NCI-H526 treated with DMSO at 0.1 percent for 48 hours (cell line): ENCODE measurements around the gene MIOS.
"Not testable (repeated sequence)": the region's sequence is repeated elsewhere in the genome, so short reads cannot be mapped to it uniquely, and the experiment has no call there.

ENCODE experiments used
- DNase-seq: peaks from one replicate; lab custom pipeline; 2025; lab: John Stamatoyannopoulos, UW

MIOS gene

GRCh38 chr7:7554649-7555575, 11.8 kb upstream of the MIOS start:
- no peak for DNase-seq

- no peak for DNase-seq
These were observed 9.8 kb upstream of the MIOS start for GRCh38 chr7:7556852-7557251.

DNA sequence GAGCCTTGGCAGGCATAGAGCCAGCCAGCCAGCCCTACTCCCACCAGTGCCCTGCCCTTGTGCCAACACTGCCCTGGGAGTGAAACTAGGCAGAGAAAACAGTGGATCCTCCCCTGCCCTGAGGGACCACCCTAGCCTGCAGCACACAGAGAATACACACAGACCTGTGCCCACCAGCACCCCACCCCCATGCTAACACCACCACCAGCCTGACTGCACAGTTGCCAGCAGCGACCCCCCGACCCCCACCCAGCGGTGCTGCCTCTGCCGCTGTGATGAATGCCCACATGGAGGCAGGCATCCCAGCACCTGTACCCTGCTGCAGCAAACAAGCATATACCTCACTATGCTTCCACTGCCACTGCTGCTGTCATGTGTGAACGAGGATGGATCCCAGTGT, 9.4 kb upstream of the MIOS start:
- DNase-seq, result no peak

DNA sequence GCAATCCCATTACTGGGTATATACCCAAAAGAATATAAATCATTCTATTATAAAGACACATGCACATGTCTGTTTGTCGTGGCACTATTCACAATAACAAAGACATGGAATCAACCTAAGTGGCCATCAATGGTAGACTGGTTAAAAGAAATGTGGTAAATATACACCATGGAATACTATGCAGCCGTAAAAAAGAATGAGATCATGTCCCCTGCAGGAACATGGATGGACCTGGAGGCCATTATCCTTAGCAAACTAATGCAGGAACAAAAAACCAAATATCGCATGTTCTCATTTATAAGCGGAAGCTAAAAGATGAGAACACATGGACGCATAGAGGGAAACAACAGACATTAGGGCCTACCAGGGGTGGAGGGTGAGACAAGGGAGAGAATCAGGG, 5.1 kb upstream of the MIOS start:
- DNase-seq, result not testable (repeated sequence)

- no peak for DNase-seq
These were observed 3.9 kb upstream of the MIOS start for GRCh38 chr7:7562736-7563135.

- DNase-seq, result no peak
These were observed 3.4 kb upstream of the MIOS start for GRCh38 chr7:7563269-7563668.

- no peak for DNase-seq
These were observed 2.9 kb upstream of the MIOS start for GRCh38 chr7:7563813-7564212.

GRCh38 chr7:7564323-7564780, 2.3 kb upstream of the MIOS start:
- DNase-seq, result no peak

- DNase-seq, result no peak
These were observed 1.5 kb upstream of the MIOS start for GRCh38 chr7:7565018-7565680.

- DNase-seq, result peak; percentile 13
These were observed 686 bp upstream of the MIOS start for GRCh38 chr7:7565746-7566650.

DNA sequence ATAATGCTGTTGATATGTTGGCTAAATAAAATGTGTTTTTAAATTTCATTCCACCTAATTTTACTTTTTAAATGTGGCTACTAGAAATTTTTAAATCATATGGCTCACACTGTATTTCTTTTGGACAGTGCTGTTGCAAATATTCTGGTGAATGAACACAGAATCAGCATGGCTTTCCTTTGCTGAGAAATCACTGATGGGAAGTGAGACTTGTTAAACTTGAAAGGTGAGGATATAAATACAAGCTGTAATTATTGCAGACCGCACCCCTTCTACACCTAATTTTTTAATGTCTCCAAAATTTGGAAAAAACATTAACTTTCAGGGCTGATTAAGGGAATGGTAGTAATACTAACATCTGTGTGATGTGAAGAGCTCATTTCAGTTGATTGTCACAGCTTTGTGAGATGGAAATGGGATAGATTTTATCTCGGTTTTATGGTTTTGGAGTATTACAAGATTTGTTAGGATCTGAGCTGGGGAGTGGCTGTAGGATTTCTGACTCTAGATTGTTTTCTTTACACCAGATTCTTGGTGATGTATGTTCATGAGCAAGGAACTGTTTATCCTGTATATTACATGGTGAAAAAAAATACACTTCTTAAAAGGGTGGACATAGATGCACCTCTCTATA, 1.3 kb downstream of the MIOS start:
- no peak for DNase-seq

GRCh38 chr7:7568553-7568952, 1.9 kb downstream of the MIOS start:
- DNase-seq, result no peak

- no peak for DNase-seq
These were observed 2.4 kb downstream of the MIOS start for GRCh38 chr7:7569081-7569527.

- no peak for DNase-seq
These were observed 2.9 kb downstream of the MIOS start for GRCh38 chr7:7569615-7570014.

DNA sequence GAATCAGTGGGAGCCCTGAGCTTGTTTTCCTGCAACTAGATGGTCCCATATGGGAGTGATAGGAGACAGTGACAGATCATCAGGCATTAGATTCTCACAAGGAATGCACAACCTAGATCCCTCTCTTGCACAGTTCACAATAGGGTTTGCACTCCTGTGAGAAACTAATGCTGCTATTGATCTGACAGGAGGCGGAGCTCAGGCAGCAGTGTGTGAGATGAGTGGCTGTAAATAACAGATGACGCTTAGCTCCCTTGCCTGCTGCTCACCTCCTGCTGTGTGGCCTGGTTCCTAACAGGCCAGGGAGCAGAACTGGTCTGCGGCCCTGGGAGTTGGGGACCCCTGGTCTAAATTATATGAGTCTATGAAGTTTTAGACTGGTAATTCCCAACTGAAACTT, 3.9 kb downstream of the MIOS start:
- no peak for DNase-seq

- DNase-seq, result no peak
These were observed 7.0 kb downstream of the MIOS start for GRCh38 chr7:7573701-7574100.

- no peak for DNase-seq
These were observed 9.7 kb downstream of the MIOS start for GRCh38 chr7:7576344-7576743.

- no peak for DNase-seq
These were observed 11.2 kb downstream of the MIOS start for GRCh38 chr7:7577888-7578287.

GRCh38 chr7:7579638-7580037, 13.0 kb downstream of the MIOS start:
- DNase-seq, result no peak

DNA sequence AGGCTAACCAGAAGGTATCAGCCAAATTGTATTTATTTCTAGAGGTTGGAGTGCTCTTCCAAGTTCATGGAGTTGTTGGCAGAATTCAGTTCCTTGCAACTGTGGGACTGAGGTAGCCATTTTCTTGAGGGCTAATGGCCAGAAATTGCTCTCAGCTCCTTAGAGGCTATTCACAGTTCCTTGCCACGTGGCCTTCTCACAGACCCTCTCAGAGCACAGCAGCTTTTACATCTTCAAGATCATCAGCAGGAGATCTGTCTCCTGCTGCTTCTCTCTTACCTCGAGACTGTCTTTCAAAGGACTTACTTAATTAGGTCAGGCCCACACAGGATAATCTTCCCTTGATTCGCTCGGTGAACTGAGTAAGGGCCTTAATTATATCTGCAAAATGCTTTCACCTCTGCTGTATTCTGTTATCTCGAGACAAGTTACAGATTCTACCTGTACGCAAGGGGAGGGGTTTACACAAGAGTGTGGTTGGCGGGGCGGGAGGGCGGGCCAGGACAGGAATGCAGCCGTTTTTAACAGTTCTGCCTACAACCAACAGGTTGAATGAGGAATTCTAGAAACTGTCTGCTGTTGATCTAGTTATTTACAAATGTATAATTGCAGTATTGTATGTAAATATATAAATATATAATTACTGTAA, 15.0 kb downstream of the MIOS start:
- DNase-seq, result no peak

- DNase-seq, result no peak
These were observed 15.9 kb downstream of the MIOS start for GRCh38 chr7:7582596-7582995.
